GM12874 (cell line): ENCODE data around the gene JPT2.

ENCODE experiments used
- TF ChIP-seq, protein P1 (sequence below): IDR thresholded peaks from 2 replicates; pipeline ENCODE4 v1.5.1; 2011; ENCODE audit warnings: low read depth, mild to moderate bottlenecking, control low read depth, low read length, moderate library complexity; ENCODE audit not compliant: insufficient read depth

The JPT2 gene, protein sequence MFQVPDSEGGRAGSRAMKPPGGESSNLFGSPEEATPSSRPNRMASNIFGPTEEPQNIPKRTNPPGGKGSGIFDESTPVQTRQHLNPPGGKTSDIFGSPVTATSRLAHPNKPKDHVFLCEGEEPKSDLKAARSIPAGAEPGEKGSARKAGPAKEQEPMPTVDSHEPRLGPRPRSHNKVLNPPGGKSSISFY

DNA sequence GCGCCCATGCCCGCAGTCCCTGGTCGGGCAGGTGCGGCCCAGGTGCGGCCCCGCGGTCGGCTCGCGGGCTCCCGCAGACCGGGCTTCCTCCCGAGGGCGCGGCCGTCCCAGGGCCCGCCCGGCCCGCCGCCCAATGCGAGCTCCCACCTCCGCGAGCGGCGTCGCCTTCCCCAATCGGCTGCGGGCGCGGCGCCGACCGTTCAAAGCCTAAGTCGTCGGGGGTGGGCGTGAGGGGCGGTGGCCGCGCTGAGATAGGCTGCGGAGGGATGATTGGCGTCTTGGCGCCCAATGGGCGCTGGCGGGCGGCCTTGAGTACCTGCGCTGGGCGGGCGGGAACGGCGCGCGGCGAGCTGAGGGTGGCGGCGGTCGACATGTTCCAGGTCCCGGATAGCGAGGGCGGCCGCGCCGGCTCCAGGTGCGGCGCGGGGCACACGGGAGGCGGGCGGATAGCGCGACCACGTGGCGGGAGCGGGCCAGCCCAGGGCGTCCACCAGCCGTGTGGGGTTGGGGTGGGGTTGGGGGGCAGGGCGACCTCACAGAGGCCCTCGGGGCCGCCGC is at the start of gene JPT2:
Gene JPT2, plus strand, starts transcription at position 338 of the 558 bp plus-strand sequence. Its CDS starts 34 bp downstream, at position 372.
- TF ChIP-seq, protein P1, sequence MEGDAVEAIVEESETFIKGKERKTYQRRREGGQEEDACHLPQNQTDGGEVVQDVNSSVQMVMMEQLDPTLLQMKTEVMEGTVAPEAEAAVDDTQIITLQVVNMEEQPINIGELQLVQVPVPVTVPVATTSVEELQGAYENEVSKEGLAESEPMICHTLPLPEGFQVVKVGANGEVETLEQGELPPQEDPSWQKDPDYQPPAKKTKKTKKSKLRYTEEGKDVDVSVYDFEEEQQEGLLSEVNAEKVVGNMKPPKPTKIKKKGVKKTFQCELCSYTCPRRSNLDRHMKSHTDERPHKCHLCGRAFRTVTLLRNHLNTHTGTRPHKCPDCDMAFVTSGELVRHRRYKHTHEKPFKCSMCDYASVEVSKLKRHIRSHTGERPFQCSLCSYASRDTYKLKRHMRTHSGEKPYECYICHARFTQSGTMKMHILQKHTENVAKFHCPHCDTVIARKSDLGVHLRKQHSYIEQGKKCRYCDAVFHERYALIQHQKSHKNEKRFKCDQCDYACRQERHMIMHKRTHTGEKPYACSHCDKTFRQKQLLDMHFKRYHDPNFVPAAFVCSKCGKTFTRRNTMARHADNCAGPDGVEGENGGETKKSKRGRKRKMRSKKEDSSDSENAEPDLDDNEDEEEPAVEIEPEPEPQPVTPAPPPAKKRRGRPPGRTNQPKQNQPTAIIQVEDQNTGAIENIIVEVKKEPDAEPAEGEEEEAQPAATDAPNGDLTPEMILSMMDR, result no peak

DNA sequence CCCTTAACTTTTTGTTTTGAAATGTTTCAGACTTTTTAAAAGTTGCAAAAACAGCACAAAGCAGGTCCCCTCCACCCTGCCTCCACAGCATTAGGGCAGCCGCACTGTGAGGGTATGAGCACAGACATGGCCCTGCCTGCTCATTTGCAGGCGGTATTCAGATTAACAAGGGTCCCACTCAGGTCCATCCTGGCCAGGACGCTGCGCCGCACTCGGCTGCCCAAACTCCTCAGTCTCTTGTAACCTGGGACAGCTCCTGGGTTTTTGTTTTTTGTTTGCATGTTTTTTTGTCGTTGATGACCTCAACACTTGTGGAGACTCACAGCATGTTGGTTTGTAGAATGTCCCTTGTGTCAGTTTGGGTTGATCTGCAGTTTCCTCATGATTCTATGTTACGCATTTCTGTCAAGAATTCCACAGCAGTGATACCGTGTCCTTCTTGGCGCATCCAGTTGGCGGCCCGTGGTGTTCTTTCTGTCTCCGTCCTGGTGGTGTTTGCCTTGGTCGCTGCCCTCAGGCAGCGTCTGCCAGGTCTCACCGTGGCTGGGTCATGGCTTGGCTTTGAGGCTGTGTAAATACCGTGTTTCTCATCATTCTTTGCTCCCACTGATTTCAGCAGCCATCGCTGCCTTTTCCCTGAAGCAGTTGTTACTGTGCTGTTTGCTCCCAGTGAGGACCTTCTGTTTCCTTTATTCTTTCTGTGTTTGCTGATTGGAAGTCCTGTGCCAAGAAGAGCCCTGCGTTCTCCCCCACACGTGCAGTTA is 47.4 kb upstream of the JPT2 start:
- TF ChIP-seq, protein P1, result no peak

DNA sequence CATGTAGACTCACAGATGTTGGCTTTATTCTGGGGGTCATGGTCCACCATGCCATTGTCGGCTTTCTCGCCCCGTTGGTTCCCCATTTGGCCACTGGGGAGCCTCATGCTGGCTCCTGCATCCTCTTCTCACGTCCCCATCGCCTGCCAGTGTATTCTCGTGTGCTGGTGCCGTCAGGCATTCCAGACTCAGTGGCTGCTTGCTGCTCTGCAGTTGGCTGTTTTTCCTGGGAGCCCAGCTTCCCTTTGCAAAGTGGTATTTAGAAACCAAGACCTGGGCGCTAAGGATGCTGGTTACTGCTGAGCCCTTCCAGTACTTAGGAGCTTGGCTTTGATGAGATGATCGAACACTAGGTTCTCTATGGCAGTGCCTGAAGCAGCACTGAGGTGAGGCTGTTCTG is 46.8 kb upstream of the JPT2 start:
- TF ChIP-seq, protein P1, result no peak

DNA sequence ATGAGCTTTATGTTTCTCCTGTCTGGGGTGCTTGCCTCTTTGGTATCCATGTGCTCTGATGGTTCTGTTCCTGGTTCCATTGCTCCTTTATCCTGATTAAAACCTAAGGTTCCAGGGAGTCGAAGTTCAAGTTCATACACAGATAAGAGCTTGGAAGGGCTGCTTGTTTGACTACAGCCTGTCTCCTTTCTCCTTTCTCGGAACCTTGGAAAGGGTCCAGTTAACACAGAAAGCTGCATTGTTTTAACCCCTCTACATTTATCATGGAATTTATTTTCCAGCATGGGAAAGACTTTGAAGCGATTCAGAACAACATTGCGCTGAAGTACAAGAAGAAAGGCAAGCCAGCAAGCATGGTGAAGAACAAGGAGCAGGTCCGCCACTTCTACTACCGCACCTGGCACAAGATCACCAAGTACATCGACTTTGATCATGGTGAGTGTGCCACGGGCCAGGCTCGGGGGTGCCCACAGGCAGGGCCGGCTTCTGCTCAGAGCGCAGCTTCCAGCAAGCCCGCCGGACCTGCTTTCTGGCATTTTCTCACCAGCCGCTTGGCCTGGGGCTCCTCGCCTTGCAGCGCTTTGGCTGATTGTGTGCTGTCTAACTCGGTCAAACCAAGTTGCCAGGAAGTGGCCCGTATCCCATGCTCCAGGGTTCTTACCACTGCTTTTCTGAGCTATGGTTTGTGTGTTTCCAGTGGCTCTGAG is 46.0 kb upstream of the JPT2 start:
- TF ChIP-seq, protein P1, result no peak

DNA sequence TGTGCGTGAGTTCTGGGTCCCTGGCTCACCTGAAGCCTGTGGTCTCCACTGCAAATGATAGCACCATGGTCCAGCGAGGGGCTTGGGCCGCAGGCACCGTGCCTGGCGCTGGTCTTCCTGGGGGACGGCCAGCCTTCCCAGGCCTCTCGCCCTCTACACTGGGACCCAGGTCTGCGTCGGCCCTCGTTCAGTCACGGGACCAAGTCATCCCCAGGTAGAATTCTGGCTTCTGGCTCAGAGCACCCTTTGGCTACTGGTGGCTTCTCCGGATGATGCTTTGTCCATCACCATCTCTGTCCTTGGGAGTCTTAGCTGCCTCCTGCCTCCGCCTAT is 45.5 kb upstream of the JPT2 start:
- TF ChIP-seq, protein P1, result no peak

DNA sequence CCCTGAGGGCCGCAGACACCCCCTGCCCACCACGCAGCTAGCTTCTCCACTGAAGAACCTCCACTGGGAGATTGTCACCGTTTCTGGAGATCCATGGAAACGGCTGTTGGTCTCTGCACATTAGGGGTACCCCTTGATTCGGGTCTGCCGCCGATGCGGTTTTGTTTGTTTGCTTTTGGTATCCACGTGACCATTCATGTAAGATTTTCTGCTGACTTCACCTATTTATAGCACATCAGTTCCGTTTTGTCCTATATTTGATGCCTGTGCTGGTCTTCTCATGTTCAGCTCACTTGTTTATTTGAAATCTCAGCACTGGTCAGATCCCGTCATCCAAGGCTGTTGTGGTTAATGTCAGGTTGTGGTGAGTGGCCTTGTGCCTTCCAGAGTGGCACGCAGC is 44.8 kb upstream of the JPT2 start:
- TF ChIP-seq, protein P1, result no peak

DNA sequence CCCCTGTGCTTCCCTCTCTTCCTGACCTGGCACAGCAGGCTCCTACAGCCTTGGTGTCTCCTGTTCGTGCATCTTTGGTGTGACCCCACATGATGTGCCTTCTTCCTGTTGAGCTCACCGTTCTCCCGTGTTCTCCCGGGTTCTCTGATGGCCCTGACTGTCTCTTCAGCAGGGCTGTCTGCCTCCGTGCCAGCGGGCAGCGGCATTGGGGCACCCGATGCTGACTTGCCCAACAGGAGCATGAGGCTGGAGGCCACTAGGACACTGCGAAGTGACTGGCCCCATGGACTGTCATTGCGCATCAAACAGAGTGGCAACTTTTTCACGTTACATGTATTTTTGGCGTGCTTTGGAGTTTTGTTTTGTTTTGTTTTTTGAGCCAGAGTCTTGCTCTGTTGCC is 43.5 kb upstream of the JPT2 start:
- TF ChIP-seq, protein P1, result no peak
